Parathyroid adenoma (tissue), 2 donors: ENCODE data around the gene XPNPEP1.

ENCODE experiments used
- H2AFZ ChIP-seq: fragments of 300-600 bp; sonication (generic); one replicate; pipeline ENCODE4 v1.7.0; 2017; ENCODE audit warnings: antibody characterized with exemption, mild to moderate bottlenecking
- H3K27ac ChIP-seq: fragments of 300-600 bp; sonication (generic); one replicate; pipeline ENCODE4 v1.7.0; 2017
- H3K27me3 ChIP-seq: fragments of 300-600 bp; sonication (generic); one replicate; pipeline ENCODE4 v1.7.0; 2017; ENCODE audit warnings: low read length; ENCODE audit not compliant: control insufficient read depth, insufficient read depth
- H3K36me3 ChIP-seq: fragments of 300-600 bp; sonication (generic); one replicate; pipeline ENCODE4 v1.7.0; 2017; ENCODE audit warnings: low read length; ENCODE audit not compliant: control insufficient read depth, insufficient read depth
- H3K4me1 ChIP-seq: fragments of 300-600 bp; sonication (generic); one replicate; pipeline ENCODE4 v1.7.0; 2017; ENCODE audit warnings: control low read depth
- H3K4me2 ChIP-seq: fragments of 300-600 bp; sonication (generic); one replicate; pipeline ENCODE4 v1.7.0; 2017; ENCODE audit warnings: low read length
- H3K4me3 ChIP-seq: fragments of 300-600 bp; sonication (generic); one replicate; pipeline ENCODE4 v1.7.0; 2017; ENCODE audit warnings: low read depth, low read length
- H3K79me2 ChIP-seq: fragments of 300-600 bp; sonication (generic); one replicate; pipeline ENCODE4 v1.7.0; 2017; ENCODE audit warnings: control low read depth
- H3K9ac ChIP-seq: fragments of 300-600 bp; sonication (generic); one replicate; pipeline ENCODE4 v1.7.0; 2017; ENCODE audit warnings: mild to moderate bottlenecking
- H3K9me3 ChIP-seq: fragments of 300-600 bp; sonication (generic); one replicate; pipeline ENCODE4 v1.7.0; 2017; ENCODE audit warnings: low read length; ENCODE audit not compliant: control insufficient read depth
- TF ChIP-seq, protein P1 (sequence below): fragments of 300-600 bp; sonication (generic); IDR thresholded peaks from one replicate; pipeline ENCODE4 v1.7.0; 2017; ENCODE audit warnings: antibody characterized with exemption, mild to moderate bottlenecking
- donor health status: primary hyperparathyroidism.

The XPNPEP1 gene

DNA sequence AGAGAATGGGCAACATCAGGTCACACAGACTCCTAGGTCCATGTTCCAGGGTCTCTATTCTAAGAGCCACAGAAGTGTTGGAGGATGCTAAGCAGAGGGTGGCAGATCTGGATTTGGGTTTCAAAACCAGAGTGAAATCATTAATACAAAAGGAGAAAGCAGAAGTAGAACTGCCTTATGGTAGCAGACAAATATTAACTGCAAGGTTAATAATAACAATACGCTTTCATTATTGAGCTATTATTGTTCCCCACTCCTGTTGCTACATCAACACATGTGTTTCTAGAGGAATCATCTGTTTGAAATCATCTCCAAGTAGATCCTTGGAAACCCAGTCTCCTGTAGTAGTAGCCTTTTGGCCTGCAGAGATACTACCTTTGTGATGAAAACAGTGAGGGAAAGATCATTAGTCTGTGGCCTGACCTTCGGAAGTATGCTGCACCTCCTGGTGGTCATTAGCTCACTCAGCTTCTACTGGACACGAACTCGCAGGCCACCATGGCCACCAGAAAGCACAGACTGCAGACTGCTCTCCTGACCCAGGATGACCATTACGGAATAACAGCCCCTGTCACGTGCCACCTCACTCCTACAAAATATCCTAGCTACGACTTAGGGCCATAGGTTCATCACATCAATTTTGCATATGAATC, 84.6 kb downstream of the XPNPEP1 start:
- TF ChIP-seq, protein P1, sequence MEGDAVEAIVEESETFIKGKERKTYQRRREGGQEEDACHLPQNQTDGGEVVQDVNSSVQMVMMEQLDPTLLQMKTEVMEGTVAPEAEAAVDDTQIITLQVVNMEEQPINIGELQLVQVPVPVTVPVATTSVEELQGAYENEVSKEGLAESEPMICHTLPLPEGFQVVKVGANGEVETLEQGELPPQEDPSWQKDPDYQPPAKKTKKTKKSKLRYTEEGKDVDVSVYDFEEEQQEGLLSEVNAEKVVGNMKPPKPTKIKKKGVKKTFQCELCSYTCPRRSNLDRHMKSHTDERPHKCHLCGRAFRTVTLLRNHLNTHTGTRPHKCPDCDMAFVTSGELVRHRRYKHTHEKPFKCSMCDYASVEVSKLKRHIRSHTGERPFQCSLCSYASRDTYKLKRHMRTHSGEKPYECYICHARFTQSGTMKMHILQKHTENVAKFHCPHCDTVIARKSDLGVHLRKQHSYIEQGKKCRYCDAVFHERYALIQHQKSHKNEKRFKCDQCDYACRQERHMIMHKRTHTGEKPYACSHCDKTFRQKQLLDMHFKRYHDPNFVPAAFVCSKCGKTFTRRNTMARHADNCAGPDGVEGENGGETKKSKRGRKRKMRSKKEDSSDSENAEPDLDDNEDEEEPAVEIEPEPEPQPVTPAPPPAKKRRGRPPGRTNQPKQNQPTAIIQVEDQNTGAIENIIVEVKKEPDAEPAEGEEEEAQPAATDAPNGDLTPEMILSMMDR = no peak
- Histone ChIP-seq H3K27ac (no peak overlapping the region), H3K4me1 (no peaks in the 10 kb centered on the region), H3K9ac (no peak overlapping the region), H2AFZ (no peak overlapping the region), H3K79me2 (no peaks in the 10 kb centered on the region), H3K36me3 (no peaks in the 10 kb centered on the region), H3K4me3 (no peak overlapping the region), H3K9me3 (no peaks in the 10 kb centered on the region), H3K27me3 (no peaks in the 10 kb centered on the region), H3K4me2 (no peak overlapping the region)

- Histone ChIP-seq H3K9ac (no peak overlapping the region), H2AFZ (no peak overlapping the region), H3K79me2 (no peaks in the 10 kb centered on the region), H3K27ac (no peak overlapping the region), H3K36me3 (no peaks in the 10 kb centered on the region), H3K4me1 (no peaks in the 10 kb centered on the region), H3K9me3 (no peaks in the 10 kb centered on the region), H3K4me2 (no peak overlapping the region), H3K27me3 (no peaks in the 10 kb centered on the region), H3K4me3 (no peak overlapping the region)
- TF ChIP-seq, protein P1 = no peak
These were observed 85.9 kb downstream of the XPNPEP1 start for GRCh38 chr10:109837384-109837783.

DNA sequence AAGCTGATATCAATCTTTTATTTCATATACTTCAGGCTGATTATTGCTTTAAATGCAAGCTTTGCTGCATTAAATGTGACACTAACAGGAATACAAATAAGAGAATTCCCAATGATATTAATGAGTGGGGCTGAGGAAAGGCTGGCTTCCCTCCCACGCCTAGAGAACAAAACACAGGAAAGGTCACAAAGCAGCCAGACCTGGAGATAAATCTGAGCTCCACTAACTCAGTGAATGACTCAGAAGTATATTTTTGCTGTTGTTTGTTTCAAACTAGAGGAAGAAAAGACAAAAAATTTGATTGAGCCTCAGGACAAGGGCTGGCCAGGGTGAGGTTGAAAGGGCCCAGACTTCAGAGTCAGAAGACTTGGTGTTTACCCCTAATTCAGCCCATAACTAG, 88.1 kb downstream of the XPNPEP1 start:
- H3K4me1 ChIP-seq = no peaks in the 10 kb centered on the region
- H3K9ac ChIP-seq = no peak overlapping the region
- TF ChIP-seq, protein P1 = no peak
- no peaks in the 10 kb centered on the region for H3K36me3 ChIP-seq
- H3K79me2 ChIP-seq = no peaks in the 10 kb centered on the region
- no peaks in the 10 kb centered on the region for H3K9me3 ChIP-seq
- no peak overlapping the region for H3K27ac ChIP-seq
- H2AFZ ChIP-seq = no peak overlapping the region
- no peak overlapping the region for H3K4me3 ChIP-seq
- H3K27me3 ChIP-seq = no peaks in the 10 kb centered on the region
- no peak overlapping the region for H3K4me2 ChIP-seq

DNA sequence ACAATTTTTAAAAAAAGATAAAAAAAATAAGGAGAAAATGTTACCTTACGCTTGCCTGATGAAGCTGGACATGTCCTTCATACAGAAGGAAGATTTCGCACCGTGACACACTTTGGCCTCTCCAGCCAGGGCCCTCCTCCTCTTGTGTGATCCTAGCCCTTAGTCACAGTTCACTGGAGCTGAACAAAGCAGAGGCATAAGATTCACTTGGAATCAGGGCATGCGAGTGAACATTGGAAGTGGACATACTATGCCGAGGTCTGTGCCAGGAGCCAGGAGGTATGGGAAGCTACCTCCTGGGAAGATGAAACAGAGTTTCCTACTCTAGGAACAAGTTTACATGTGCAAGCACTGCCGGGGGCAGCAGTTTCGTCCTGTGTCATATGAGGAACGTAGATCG, 91.5 kb downstream of the XPNPEP1 start:
- H3K9ac ChIP-seq = no peak overlapping the region

More for the DNA sequence above, 91.5 kb downstream of the XPNPEP1 start:
- no peak overlapping the region for H2AFZ ChIP-seq
- no peak overlapping the region for H3K4me3 ChIP-seq
- no peaks in the 10 kb centered on the region for H3K4me1 ChIP-seq
- TF ChIP-seq, protein P1 = no peak
- no peaks in the 10 kb centered on the region for H3K27me3 ChIP-seq
- no peaks in the 10 kb centered on the region for H3K9me3 ChIP-seq
- H3K36me3 ChIP-seq = no peaks in the 10 kb centered on the region
- H3K27ac ChIP-seq = no peak overlapping the region
- no peak overlapping the region for H3K4me2 ChIP-seq
- H3K79me2 ChIP-seq = no peaks in the 10 kb centered on the region
